Measurements from ENCODE around the gene IL3. TPM values are rescaled to one million over a fixed set of nuclear protein-coding genes. Genes with fewer than 3 reads are reported as not detected.

Gene IL3
- total RNA-seq, 1 donor from 2014 or later = not detected

DNA sequence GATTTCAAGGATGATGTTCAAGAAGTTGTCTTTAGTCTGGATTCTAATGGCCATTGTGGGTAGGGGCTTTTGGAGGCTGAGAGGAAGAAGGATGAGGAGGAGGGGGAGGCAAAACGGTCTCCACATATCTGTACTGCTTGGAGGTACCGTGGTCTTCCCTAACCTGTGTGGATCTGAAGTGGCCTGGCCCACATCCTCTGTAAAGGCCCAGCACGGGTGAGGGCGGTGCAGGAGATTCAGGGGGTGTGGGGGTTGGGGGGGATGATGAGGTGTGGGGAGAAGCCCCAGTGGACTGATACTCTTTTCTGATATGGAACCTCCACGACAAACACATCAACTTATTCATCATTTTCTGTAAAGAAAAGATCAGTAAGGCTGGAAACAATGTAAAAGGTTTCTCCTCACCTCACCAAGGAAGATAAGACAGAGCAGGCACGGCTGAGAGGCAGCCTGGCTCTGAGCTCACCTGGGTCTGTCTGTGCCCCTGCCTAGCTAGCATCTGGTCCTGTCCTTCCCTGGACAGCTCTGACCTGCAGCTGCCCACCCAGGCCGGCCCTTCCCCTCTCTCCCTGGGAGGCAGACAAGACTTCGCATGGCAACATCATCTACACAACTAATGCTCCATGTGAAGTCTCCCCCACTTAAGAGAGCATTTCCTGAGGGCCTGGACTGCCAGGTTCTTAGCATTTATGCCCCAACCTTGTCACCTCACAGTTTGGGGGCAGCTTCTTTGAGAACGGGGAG, 5.6 kb upstream of the IL3 start:
- ATAC-seq = no peak
- DNase-seq (ENCODE audit: missing footprints) = no peak

DNA sequence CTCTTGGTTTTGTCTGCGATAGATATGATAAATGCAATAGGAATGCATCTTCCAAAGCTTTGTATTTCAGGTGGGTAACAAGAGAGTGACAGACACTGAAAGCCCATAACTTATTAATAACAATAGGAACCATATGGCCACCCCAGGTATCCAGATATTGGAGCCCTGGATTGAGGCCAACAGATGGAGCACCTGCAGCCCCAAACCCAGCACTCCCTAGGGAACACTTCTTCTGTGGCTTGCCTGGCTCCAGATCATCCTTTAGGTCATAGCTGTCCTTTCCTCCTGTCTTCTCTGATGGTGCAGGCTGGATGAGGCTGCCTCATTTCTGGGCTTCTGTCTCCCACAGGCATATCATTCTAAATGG, 5.0 kb upstream of the IL3 start:
- intact Hi-C loops (cut with DNase I) = no loop called here
- DNase-seq (ENCODE audit: missing footprints) (no peak), ATAC-seq (no peak)

More for the DNA sequence above, 5.6 kb upstream of the IL3 start:
- intact Hi-C loops (cut with DNase I) = no loop called here

DNA sequence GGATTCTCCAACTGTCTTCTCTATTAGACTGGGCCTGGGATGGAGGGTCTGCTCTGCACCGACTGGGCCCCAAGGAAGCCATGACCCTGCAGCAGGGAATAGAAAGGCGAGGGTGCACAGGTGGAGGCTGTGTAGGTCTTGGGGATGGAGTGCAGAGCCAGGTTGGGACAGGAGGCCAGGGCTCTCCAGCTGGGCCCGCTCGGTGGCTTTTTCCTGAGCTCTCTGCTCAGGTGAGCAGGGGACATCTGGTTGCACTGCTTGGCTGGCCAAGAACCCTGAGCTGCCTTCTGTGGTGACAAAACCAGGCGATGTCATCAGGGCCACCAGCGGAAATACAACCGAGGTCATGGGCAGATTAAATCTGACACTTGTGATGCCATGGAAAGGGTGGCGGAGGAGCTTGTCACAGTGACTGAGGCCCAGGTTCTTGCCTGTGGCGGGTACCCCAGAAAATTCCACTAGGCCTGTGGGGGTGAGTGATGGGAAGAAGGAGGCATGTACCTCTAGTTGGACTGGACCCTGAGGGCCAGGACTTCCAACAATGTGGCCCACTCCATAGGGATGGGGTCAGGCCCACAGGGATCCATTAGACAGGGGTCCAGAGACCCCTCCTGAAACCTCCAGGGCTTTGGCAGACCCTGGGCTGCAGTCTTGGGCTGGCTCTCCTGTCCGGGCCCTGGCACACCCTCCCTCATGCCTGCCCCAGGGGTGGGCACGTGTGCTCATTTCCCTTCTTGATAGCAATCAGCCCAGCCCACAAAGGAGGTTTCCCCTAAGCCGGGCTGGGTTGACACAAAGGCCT, 4.4 kb upstream of the IL3 start:
- no peak for ATAC-seq
- no peak for DNase-seq (ENCODE audit: missing footprints)
- intact Hi-C loops (cut with DNase I) = no loop called here

DNA sequence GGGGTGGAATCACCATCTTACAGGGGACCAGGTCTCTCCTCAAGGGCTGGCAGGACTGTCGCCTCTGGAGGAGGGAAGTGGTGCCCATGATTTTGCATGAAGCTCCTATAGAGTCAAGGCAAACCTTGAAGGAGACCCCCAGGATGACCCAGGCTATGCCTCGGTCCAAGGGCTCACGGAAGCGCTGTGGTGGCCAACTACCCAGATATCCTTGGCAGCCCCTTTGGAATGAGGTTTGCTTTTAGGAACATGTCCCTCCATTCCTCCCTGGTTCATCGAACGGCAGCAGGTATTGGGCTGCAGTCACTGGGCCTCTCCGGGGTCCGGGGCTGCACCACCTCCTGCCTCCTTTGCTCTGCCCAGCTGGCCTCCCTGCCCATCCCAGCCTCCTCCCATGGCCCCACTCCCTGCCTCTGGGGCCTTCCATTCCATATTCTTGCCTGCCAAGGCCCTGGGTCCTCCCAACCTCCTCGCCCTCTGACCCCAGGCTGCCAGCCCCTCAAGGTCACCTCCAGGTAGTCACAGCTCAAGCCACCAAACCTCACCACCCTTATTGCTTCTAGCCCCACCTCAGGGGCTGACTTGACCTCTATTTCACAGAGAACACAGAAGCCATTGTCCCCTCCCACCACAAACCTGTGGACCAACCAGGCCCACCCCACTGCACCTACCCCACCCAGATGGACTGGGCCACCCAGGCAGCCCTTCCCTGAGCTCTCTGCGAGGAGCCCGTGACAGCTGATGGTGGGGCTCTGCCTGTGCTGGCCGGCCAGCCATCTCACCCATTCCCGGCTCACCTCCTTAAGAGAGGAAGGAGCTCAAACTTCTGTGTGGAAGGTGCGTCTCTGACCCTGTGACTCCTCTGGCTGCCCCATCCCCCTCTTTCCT, 3.6 kb upstream of the IL3 start:
- intact Hi-C loops (cut with DNase I) = no loop called here
- ATAC-seq = no peak
- no peak for DNase-seq (ENCODE audit: missing footprints)

DNA sequence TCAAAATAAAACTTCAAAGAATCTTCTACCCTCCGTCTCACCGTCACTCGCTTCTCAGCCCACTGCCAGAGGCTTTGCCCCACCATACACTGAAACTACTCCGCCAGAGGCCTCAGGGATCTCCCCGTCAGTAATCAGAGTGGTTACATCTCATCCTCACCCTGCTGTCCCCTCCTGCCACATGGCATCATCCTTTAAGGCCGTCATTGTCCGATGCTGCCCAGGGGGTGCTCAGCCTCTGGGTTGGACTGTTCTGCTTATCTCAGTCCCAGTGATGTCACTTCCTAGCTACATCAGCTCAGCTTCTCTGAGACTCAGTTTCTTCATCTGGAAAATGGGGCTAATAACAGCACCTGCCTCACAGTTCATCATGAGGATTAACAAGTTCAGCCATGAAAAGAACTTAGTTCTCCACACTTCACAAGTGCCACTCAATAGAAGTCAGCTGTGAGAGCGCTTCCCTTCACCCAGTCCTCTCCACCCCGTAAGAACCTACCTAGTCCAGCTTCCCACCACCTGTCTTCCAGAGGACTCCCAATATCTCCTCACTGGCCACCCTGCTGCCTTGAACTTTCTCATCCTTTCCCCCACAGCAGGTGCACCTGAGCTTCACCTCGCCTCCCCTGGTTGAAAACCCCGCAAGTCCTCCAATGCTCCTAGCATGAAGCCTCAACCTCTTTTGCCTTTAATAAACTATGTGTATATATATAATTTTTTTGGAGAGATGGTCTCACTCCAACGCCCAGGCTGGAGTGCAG, 2.8 kb upstream of the IL3 start:
- no peak for DNase-seq (ENCODE audit: missing footprints)
- intact Hi-C loops (cut with DNase I) = no loop called here
- no peak for ATAC-seq

DNA sequence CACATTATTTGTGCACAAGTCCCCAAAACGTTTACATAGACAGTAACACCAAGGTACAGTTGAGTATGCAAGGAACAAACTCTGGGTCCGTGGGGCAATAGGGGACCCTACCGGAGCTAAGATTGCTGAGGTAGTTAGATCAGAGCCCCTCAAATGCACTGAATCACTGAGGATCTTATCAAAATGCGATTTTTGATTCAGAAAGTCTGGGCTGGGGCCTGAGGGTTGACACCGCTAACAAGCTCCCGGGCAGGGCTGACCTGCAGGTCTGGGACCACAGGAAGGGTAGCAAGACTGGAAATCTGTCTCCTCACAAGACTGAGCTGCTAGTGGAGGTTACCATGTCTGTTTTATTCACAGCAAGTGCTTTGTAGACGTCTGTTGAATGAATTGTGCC, 1.8 kb upstream of the IL3 start:
- intact Hi-C loops (cut with DNase I) = no loop called here
- no peak for ATAC-seq
- DNase-seq (ENCODE audit: missing footprints) = no peak

DNA sequence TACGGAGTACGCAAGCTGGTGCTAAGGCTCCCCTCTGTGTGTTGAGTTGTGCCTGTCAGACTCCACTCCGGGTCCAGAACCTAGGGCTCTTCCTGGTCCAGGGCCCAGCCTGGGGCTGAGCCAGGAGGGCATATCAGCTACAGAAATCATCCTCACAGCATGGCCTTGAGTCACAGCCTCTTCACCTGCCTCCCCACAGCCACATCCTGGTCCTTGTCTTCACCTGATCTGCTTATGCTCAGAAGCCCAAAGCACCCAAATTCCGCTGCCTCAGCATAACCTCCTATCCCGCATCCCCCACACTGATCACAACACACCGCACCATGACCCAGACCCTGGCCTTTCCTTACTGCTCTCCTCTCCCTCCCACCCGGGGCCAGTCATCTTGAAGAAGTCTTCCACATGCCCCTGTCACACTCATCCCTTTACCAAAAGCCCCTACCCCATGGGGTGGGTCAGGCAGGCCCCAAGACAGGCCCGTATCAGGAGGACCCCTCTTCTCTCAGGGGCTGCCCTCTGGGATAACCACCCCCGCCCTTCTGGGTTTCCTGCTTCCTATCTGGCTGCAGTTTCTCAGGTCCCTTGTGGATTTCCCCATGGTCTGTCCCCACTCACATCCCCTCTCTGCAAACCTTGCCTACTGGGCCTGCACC, 1.3 kb upstream of the IL3 start:
- DNase-seq (ENCODE audit: missing footprints) = no peak
- intact Hi-C loops (cut with DNase I) = no loop called here
- no peak for ATAC-seq

DNA sequence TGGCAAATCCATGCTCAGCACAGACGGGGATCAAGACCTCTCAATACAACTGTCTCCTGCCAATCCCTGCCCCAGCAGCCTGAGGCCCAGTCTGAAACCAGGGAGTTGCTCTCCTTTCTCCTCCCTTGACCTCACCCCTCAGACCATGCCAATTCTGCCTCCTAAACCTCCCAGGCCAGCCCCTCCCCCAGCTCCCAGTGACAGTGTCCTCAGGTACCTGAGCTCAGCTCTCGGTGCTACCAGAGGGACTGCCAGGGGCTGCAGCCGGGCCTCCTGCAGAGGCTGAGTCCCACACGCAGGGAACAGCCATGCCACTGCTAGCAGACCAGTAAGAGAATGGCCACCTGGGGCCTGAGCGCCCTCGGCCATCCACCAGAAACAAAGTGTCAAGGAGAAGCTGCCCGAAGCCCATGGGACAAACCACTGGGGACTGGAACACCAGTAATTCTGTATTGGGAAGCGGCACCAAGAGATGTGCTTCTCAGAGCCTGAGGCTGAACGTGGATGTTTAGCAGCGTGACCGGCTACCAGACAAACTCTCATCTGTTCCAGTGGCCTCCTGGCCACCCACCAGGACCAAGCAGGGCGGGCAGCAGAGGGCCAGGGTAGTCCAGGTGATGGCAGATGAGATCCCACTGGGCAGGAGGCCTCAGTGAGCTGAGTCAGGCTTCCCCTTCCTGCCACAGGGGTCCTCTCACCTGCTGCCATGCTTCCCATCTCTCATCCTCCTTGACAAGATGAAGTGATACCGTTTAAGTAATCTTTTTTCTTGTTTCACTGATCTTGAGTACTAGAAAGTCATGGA, 557 bp upstream of the IL3 start:
- ATAC-seq (no peak), DNase-seq (ENCODE audit: missing footprints) (no peak)
- intact Hi-C loops (cut with DNase I) = loop anchor here (5.0 to 10.0 kb wide), 3 partner anchors 77 to 635 kb away; no protein-coding TSS in a partner anchor

DNA sequence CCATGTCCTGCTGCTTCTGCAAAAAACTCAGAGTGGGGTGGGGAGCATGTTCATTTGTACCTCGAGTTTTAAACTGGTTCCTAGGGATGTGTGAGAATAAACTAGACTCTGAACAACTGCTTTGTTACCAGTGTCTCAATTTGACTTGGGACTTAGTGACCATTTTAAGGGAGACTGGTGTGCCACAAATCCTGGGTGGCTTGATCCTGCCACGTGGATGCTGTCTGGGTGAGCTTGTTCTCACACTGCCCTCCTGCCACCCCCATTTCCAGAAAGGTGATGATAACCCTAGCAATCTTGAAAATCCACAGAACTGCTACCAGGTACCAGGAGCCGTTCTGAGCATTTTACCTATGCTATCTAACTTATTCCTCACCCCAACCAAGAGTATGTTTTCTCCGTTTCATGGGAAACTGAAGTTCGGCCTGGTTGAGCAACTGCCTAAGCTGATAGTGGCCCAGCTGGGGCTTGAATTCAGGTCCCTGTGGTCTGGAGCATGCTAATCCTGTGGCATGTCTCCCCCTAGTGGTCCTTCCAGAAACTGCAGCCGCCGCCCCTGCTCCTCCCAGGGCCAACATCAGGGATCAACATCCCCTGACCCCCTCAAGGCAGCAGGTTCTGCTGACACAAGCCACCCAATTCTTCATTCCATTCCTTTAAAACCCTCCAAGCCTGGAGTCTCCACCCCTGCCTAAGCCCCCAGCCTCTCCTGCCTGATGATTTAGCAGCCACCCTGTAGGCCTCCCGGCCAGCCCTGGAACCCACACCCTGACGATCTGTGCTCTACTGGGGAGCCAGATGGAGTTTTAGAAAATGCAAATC, 2.8 kb downstream of the IL3 start:
- ATAC-seq = peak; percentile 66
- intact Hi-C loops (cut with DNase I) = loop anchor here (2.0 to 10.0 kb wide), 4 partner anchors 74 to 638 kb away; no protein-coding TSS in a partner anchor
- DNase-seq (ENCODE audit: missing footprints) = peak; percentile 84

DNA sequence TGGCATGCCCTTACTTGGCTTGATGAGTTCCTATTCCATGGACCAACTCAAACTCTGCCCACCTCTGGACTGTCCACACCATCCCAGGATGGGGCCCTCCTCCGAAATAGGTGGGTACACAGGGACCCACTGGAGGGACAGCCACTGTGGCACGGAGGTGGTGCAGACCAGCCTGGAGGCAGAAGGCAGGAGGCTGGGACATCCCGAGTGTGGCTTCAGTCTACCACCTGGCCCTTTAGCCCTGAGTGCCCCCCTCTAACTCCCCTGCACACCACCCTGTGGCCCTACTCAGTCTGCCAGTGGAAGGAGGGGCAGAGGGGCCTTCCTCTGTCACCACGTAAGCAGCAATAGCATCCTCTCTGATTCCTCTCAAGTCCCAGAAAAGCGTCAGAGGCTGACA, 3.7 kb downstream of the IL3 start:
- DNase-seq (ENCODE audit: missing footprints) (no peak), ATAC-seq (no peak)
- intact Hi-C loops (cut with DNase I) = loop anchor here (5.0 to 10.0 kb wide), 3 partner anchors 73 to 639 kb away; no protein-coding TSS in a partner anchor

DNA sequence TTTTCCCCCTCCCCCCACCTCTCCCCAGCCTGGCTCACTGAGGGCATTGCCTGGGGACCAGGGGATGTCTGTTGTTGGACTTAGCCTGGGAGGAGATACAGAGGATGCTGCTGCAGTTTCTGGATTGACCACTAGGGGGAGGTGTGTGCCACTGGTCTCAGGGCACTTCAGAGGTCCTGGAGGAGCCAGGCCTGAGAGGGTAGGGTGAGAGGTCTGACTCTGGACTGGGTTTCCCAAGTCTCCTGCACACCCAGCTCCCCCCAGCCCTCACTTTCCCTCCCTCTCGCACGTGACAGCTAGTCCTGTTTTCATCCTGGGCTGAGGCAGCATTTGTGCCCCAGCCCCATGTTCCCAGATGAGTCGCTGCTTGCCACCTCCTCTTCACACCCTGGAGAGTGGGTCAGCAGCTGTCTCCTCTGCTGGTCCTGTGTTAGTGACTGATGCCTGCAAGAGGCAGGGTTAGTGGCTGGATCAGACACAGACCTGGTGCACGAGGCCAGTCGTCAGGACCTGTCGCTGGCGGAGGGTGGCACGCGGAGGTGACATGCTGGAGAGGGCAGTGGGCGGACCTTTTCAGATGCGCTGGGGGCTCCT, 4.4 kb downstream of the IL3 start:
- ATAC-seq = peak; percentile 63
- no peak for DNase-seq (ENCODE audit: missing footprints)
- intact Hi-C loops (cut with DNase I) = loop anchor here (5.0 to 10.0 kb wide), 3 partner anchors 72 to 640 kb away; no protein-coding TSS in a partner anchor

DNA sequence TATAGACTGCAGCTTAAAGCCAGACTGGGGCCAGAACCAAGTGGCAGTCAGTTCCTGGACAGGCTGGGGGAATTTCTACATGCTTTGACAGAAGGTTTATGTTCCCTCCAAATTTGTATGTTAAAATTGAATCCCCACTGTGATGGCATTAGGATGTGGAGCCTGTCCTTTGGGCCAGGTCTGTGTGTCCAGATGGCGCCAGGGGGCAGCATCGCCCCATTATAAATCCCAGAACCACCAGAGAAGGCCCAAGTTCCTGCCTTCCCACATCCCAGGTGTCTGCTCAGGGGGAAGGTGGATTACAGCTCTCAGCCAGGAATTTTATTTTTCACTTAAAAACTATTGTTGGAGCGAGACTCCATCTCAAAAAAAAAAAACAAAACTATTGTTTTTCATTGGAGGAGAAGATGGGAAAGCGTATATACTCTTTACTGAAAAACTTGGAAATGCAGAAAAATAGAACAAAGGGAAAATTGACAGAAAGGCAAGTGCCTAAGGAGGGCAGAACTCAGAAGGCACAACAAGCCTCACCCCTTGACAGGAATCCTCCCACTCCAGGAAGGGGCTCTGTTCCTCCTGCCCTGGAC, 5.0 kb downstream of the IL3 start:
- DNase-seq (ENCODE audit: missing footprints) (no peak), ATAC-seq (peak; percentile 55)
- intact Hi-C loops (cut with DNase I) = loop anchor here (10.0 kb wide), 2 partner anchors 119 to 641 kb away; no protein-coding TSS in a partner anchor

DNA sequence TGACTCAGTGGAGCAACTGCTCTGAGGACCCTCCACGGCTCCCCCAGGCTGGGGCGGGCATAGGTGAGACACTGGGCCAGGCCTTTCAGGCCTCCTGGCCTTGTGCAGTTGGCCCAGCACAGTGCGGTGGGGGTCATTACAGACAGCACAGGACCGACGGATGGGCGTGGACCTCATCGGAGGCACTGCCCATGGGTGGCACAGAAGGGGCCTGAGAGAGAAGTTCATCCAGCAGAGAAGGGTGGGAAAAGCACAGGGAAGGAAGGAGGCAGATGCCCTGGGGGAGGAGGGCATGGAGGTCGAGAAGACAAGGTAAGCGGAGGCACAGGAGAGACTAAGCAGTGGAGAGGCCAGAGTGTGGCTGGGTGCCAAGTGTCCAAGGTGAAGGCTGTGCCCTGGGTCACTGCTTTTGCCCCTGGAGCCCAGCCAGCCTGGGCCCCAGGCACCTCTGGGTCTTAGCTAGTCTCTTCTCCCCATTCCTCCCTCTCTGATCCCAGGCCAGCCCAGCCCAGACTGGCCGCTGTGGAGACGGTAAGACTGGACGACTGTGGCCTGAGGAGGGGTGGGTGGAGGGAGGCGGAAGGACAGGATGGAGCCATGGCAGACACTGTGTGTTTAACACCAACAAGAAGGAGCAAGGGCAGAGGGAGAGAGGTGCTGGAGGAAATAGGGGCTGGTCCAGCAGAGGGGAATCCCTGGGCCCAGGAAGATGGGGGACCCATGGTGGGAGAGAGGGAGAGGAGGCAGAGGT, 5.7 kb downstream of the IL3 start:
- no peak for DNase-seq (ENCODE audit: missing footprints)
- intact Hi-C loops (cut with DNase I) = loop anchor here (10.0 kb wide), 2 partner anchors 119 to 641 kb away; no protein-coding TSS in a partner anchor

DNA sequence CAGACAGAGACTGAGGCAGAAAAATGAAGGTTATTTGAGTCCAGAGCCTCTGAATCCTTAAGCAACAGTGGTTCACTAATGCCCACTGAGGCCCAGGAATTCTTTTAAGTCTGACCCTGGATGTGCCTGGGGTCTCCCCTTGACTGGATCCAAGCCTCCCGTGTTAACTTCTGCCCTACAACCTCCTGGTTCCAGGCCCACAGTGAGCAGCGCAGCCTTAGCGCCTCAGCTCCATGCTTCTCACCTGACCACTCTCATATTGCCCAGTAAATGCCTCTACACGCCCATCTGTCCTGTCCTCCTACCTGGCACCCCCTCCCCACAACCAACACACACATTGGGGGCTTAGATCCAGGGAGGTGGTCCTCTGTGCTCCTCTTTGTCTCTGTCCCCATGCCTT, 6.4 kb downstream of the IL3 start:
- intact Hi-C loops (cut with DNase I) = loop anchor here (10.0 kb wide), 2 partner anchors 118 to 642 kb away; no protein-coding TSS in a partner anchor
- no peak for ATAC-seq
- no peak for DNase-seq (ENCODE audit: missing footprints)

More for the DNA sequence above, 5.7 kb downstream of the IL3 start:
- no peak for ATAC-seq

DNA sequence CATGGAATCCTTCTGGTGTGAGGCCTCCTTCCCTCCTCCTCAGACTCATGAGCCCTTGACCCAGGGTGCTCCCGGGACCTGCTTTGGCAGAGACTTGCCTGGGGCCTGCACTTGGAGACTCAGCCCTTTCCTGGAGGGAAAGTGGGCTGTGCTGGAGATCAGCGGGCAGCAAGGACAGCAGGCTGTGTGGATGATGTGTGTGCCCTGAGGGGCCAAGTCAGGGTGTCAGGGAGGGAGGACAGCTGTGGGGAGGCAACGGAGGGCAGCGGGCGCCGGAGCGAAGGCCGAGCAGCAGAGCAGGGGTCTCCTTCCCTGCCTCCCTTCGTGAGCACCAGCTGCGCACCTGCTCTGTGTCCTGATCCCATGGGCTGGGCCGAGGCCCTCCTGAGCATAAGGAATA, 7.0 kb downstream of the IL3 start:
- intact Hi-C loops (cut with DNase I) = loop anchor here (10.0 kb wide), 2 partner anchors 117 to 643 kb away; no protein-coding TSS in a partner anchor
- DNase-seq (ENCODE audit: missing footprints) (no peak), ATAC-seq (no peak)
